RCC 7860 (cell line): Measurements from ENCODE around the gene PPARGC1A.

Source experiments
- DNase-seq: peaks from one replicate; pipeline ENCODE4 v3.0.0-alpha.2; 2015; ENCODE audit warnings: low spot score
- FAIRE-seq: peaks from 2 replicates; lab custom pipeline; 2012; peaks lifted over from hg19 to GRCh38; lab: Jason Lieb, UNC

The PPARGC1A gene

DNA sequence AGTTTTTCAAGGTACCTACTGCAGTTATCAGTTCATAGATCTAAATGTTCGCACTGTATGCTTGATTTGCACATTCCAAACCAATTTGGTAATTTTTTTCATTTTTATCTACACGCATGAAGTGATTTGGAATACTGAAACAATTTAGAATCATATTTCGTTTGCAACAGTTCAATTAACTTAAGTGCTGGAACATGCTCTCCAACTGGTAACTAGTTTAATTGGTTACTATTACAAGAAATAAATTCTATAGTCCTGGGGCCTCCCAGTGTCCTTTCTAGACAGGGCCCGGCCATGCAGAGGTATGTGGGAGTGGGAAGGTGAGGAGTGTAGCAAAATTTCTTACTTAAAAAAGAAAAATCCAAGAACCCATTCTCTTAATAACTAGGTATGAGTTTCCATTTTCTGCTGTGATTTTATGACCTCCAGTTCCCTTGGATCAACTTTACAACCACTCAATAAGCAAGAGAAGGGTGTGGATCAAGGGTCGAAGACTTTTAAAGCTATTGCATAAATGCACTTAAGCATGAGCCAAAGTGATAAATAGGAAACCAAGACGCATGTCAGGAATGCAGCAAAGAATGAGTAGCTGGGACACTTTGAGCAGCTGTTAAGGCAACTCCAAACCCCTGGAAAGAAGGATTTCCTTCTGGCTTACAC is 106.9 kb downstream of the PPARGC1A start:
- no peak for DNase-seq

DNA sequence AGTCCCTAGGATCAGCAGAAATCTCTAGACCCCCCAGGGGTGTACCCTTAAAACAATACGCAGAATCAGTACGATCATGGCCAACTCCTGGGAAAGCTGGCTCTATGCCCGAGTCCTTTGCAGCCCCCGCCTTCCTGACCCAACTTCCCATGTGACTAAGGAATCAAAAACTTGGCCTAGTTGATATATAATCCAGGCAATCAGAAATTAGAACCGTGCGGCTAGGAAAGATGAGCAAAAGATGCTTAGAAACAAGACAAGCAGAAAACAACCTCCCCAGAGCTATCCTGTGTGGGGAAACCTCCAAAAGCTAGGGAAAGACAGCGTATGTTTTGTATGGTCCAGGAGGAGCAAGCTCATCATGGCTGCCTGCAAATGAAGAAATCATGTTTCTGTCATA is 110.0 kb downstream of the PPARGC1A start:
- DNase-seq: peak; percentile 63

More for the DNA sequence above, 106.9 kb downstream of the PPARGC1A start:
- FAIRE-seq: no peak

DNA sequence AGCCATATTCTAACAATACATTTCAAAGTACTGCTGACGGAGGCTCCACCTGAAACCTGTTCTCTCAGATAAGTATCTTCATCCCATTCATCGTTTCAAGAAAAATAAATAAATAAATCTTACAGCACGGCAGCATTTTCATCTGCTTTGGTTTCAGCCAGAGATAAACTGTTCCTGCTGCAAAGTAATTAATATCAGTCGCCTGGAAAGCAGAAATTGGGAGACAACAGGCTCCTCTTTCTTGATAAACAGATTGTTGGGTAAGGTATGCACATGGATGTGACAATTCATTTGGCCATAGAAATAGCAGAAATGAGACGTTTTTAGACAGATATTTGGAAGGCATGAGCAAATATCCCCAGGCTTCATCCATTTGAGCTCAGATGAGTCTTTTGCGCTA is 110.4 kb downstream of the PPARGC1A start:
- no peak for DNase-seq
- FAIRE-seq: no peak

More for the DNA sequence above, 110.0 kb downstream of the PPARGC1A start:
- peak; percentile 63 for FAIRE-seq

DNA sequence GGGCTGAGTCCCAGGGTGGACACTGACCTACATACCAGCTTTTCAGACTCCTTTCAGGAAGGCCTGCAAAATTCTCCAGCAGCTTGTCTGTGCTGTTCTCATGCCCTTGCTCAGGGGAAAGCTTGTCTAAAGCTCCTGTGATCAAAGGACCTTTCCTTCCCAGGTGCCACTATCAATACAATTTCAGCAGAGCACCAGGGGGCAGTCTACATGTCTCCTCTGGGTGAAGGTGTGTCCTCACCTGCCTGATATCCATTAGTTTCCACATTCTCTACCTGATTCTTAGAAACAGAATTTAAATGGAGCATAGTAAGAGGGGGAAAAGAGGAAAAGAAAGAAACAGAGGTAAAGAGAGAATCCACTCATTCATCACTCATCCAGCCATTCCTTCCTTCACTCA is 114.2 kb downstream of the PPARGC1A start:
- FAIRE-seq: no peak

DNA sequence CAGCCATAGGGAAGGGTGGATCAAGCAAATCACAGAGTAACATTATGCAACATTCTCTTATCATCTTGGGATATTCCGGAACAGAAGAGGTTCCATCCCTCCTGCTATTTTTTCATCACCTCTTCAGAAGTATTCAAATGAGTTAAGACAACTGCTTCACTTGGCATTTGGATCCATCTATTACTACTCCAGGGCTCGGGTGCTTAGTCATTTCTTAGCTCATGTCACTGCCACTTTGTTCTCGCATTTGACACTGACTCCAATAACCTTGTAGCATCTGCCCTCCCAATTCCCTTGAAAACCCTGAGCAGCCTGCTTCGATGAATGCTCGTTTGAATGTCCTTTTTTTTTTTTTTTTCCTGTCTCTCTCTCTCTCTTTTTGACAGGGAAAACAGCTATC is 114.9 kb downstream of the PPARGC1A start:
- no peak for FAIRE-seq
- DNase-seq: no peak

More for the DNA sequence above, 114.2 kb downstream of the PPARGC1A start:
- DNase-seq: no peak

DNA sequence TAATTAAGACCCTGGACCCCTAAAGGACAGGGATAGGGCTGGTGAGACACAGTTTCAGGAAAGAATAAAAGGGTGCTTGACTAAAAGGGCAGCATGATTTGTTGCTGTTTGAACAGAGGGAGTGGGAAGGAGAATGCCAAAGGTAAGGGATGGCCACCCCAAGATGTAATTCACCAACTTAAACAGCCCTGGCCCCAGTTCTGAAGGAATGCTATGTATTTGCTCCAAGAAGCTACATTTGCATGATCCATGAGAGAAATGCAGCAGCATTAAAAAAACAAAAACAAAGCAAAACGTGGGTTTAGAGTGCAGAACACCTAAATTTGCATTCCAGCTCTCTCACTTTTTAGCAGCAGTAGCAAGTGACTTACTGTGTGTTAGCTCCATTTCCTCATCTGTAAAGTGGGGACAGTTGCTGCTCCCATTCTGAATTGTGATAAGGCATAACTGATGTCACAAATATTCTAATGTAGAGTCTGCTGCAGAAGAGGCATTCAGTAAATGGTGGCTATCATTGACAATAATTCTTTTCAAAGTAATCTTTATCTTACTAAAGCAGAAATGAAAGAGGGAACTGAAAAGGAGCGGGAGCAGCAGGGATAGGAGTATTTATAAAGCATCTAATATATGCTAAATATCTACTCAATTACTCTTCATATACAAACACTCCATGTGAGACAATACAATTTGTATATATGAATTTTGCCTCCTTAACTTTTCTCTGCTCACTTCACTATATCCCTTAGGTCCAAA is 115.8 kb downstream of the PPARGC1A start:
- no peak for DNase-seq
- no peak for FAIRE-seq

DNA sequence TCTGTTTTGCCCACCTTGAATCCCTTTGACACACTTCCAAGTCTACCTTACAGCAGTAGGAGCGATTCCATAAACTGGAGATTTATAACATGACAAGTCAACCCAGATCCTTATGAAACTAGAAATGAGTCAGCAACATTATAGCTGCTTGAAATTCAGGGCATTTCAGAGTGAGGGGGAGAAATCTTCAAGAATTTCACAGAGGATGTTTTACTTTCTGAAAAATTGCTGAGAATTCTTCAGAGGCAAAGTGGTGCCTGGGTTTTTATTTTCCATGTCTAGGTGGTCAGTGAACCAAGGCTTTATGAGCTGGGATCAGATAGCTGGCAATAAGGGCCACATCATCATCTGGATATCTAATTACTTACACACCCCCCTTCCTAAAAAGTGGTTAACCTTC is 119.8 kb downstream of the PPARGC1A start:
- FAIRE-seq (peak; percentile 86), DNase-seq (peak; percentile 70)

DNA sequence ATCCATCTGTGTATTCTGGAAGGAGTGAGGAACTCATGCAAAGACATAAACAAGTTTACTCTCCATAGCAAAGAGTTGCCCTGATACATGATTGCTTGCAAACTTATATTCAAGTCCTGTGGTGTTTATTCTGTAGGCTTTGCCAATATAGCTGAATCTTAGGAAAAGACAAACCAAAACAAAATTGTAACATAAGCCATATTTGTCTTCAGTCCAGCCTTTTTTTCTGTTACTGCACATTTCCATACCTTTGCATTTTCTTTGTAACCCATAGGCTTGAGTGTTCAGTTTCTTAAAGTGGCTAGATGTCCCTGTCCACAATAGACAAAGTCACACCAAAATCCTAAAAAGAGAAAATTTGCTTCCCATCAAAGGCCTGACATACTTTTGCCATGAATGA is 120.4 kb downstream of the PPARGC1A start:
- FAIRE-seq (no peak), DNase-seq (no peak)

DNA sequence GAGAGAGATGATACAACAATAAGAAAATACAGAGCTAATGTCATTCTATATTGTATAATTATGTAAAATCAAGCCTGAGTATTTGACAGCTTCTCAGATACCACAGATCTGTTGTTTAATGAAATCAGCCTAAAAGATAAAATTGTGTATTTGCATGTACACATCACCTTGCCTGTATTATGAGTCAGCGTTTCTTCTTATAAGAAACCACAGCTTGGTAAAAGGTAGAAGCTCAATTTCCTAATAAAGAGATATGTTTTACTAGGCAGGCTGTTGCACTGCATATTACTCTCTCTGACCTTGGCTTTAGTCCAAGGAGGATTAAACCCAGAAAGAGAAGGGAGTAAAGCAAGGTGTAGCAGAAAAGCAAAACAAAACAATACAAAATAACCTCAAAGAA is 121.3 kb downstream of the PPARGC1A start:
- FAIRE-seq: peak; percentile 78

DNA sequence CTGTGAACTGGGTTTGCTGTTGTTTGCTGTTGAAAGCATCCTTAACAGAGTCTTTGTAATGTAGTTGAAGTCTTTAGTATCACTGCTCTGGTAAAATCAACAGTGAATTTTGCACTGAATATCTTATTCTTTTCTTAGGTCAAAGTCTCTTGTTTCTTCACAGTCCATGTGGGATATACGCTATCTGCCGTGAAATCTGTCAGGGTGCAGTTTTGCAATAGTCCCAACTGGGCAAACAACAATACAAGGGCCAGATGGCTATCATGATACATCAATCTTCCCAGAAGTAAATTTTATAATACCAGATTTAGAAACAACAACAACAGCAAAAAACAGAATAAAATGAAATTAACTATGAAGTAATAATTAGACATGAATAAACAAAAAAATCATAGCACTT is 123.5 kb downstream of the PPARGC1A start:
- no peak for FAIRE-seq
- no peak for DNase-seq

More for the DNA sequence above, 121.3 kb downstream of the PPARGC1A start:
- DNase-seq: peak; percentile 44

DNA sequence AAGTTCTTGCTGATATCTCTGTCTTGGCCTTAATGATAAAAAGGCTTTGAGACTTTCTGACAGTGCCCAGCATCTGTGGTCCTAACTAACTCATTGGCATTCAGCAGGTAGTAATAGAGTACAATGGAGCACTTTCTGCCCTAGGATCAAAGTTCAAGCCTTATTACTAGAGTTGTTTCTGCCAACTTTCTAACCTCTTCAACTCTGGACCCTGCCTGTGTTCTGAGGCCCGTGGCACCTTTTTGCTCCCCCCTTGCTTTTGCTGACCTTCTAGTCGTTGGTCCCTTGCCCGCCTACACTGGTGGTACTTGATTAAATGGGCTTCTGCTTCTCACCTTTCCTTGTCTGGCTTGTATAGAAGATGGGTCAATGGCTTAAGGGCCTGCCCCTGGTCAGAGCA is 126.3 kb downstream of the PPARGC1A start:
- DNase-seq: no peak
- no peak for FAIRE-seq

DNA sequence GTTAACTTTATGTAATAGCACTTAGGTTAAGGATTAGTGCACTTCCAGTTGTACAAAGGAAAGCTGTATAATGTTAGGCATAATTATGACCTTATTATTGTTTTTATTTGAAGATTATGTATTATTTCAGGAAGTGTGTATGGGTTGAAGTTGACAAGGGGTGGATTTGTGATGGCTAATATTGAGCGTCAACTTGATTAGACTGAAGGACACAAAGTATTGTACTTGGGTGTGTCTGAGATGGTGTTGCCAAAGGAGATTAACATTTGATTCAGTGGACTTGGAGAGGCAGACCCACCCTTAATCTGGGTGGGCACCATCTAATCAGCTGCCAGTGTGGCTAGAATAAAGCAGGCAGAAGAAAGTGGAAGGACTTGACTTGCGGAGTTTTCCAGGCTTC is 127.3 kb downstream of the PPARGC1A start:
- DNase-seq (no peak), FAIRE-seq (no peak)

DNA sequence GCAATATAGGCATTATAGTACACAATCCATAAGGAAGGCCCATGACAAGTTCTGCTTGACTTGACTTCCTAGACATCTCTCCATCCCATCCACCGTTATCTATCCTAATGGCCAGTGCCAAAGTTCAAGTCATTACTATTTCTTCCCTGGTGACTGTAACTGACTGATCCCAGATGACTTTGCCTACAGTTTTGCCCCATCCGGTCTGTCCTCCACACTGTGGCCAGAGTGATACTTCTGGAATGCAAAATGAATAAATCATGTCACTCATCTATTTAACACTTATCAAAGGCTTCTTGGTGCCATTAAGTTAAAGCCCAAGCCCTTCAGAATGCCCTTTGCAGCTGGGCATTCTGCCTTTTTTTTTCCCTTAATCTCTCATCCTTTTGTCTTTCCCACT is 130.8 kb downstream of the PPARGC1A start:
- DNase-seq (peak; percentile 60), FAIRE-seq (peak; percentile 28)

DNA sequence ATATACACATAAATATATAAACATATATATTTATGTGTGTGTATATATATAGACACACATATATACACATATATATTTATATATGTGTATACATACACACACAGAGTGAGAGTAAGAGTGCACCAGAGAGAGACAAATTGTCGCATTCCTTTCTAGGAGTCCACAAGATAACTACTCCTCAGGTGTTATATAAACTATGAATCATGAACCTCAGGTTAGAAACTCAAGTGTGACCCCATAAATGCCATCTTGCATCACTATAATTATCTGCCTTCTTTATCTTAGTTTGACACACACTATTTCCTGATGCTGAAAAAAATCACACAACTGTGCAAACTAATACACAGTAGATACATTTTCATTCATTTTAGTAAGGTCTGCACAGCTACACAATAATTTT is 135.2 kb downstream of the PPARGC1A start:
- DNase-seq (no peak), FAIRE-seq (no peak)

DNA sequence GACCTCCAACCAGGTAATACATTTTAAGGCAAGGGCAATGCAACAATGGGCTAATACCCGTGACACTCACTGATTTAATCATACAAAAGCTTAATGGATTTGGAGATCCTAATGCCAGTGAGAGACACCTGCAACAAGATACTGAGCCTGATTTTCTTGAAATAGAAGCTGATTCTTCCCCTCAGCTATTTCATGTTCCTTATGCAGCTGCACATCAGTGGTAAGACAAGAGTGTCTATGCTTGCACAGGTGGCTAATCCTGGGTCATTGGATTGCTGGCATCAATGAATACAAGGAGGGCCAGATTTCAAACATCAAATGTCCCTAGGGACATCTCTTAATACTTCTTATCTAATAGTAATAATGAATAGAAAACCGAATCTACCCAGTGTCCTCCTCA is 139.7 kb downstream of the PPARGC1A start:
- FAIRE-seq: no peak
- DNase-seq: no peak

DNA sequence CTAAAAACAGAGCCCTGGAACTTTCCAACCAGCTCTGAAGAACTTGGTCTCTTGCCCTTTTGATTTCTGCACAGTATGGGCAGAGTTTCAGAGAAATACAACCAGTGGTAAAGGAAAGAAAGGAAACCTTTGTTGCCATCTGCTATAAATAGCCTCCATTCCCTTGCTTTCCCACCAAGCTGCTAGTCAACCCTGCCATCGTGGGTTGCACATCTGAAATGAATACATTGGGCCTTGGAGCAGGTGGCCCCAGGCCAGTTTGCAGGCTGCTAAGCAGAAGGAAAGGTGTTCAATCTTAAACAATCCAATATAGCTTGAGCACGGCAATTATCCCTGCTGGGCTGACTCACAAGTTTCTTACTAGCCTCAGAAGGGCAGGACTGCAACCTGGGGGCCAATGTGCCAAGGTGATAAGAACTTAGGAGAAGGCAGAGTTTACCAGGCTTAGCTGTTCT is 142.5 kb downstream of the PPARGC1A start:
- FAIRE-seq (no peak), DNase-seq (no peak)

DNA sequence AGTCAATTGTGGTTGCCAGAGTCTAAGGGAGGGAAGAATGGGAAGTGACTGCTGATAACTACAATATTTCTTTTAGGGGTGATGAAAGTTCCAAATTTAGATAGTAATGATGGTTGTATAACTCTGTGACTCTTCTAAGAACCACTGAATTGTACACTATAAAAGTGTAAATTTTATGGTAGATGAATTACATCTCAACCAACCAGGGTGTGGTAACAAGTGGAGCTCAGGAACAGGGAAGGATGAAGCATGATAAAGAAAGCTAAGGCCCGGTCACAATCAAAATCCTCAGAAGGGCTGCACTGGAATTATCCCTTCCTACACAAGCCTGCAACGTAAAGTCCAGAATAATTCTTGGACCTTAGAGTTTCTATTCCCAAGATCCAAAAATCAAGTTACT is 143.2 kb downstream of the PPARGC1A start:
- no peak for FAIRE-seq
- no peak for DNase-seq

DNA sequence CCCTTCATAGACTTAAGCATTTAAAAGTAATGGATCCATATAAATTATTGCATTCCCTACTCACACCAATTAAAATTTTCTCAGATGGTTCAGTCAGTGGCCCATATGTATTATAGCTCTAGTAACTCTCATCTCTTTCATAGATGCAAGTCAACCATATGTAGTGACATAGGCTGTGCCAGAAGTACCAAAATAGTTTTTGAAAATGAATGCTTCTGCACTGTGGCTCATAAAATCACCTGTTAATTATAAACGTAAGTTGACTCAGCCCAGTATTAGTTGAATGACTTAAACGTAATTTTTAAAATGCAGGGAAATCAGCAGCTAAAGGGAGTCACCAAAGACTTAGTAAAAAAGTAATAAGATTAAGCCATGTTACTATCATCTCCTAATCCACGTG is 143.8 kb downstream of the PPARGC1A start:
- DNase-seq (no peak), FAIRE-seq (no peak)

DNA sequence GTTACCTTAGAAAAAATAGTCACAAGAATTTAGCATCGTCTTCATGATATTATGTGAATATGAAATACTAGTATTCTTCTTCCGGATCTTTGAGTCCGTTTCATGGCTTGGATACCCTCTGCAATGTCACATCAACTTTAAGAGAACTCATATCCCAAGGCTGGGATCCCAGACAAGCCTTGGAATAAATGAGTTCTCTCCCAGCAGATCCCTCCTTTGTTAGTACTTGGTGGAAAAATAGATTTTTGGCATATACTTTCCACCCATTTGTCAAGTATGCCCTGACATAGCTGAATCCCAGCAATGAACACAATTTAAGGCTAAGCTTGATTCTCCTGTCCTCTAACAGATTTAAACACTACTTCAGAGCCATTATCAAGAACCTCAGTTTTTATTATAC is 144.5 kb downstream of the PPARGC1A start:
- FAIRE-seq (no peak), DNase-seq (no peak)
